ENCODE measurements around the gene MAP3K21. TPM values are rescaled to one million over a fixed set of nuclear protein-coding genes. Genes with fewer than 3 reads are reported as not detected.

The MAP3K21 gene
- polyA plus RNA-seq, 1 of the 3 experiments (the other 2 are of a cell fraction) = 0.33 TPM

- CTCF ChIA-PET = interaction anchor here (0.9 to 1.8 kb wide), 6 partner anchors 7 to 739 kb away, joined by 3 to 8 read pairs (median 4); partner anchors contain the start of gene SLC35F3
- 80% methylated on average over 12 of the region's 12 CpGs for WGBS (ENCODE audit: low lambda C conversion rate)
- H2AFZ ChIP-seq (ENCODE audit: low read depth) = no peak overlapping the region
Observed at GRCh38 chr1:233372218-233373120, 44.9 kb downstream of the MAP3K21 start.

GRCh38 chr1:233373226-233373625 lies 45.7 kb downstream of the MAP3K21 start:
- Histone ChIP-seq H3K4me2 (no peak overlapping the region), H3K4me1 (ENCODE audit: control insufficient read depth in 1 of 2, insufficient read depth in 2 of 2, low read depth in 1 of 2, low read length in 1 of 2) (no peaks in the 10 kb centered on the region), H3K9me3 (no peaks in the 10 kb centered on the region), H2AFZ (ENCODE audit: low read depth) (no peak overlapping the region), H3K79me2 (ENCODE audit: insufficient read depth) (no peaks in the 10 kb centered on the region), H3K36me3 (replicated peaks in 1 of 2; ENCODE audit: control insufficient read depth in 1 of 2, insufficient read depth in 2 of 2, low read length in 1 of 2) (no peaks in the 10 kb centered on the region), H3K27ac (ENCODE audit: low read depth in 2 of 2, low read length in 1 of 2) (no peak overlapping the region), H4K20me1 (ENCODE audit: insufficient read depth) (no peaks in the 10 kb centered on the region), H3K9ac (no peak overlapping the region), H3K9me2 (no peaks in the 10 kb centered on the region), H3F3A (replicated peaks; ENCODE audit: insufficient read depth) (no peaks in the 10 kb centered on the region), H3K27me3 (ENCODE audit: insufficient read depth) (no peaks in the 10 kb centered on the region), H3K4me3 (ENCODE audit: low read depth in 2 of 2, low read length in 1 of 2) (no peak overlapping the region)
- TF ChIP-seq RAD21 (IDR thresholded peaks at IDR 0.05; ENCODE audit: low read length) = no peak
- no peak for TF ChIP-seq RXRA (IDR thresholded peaks at IDR 0.05; ENCODE audit: borderline replicate concordance, low read depth)
- TF ChIP-seq SMC3 (IDR thresholded peaks at IDR 0.05; ENCODE audit: low read depth, low read length) = no peak
- no peak for TF ChIP-seq FOXJ3 (CRISPR knock-in tag; IDR thresholded peaks at IDR 0.05)
- no peak for TF ChIP-seq RCOR1 (IDR thresholded peaks at IDR 0.05; ENCODE audit: low read length)
- TF ChIP-seq FOSL2 (IDR thresholded peaks at IDR 0.05; ENCODE audit: borderline replicate concordance, low read depth) = no peak
- TF ChIP-seq POLR2AphosphoS5 (IDR thresholded peaks at IDR 0.05; ENCODE audit: low read depth, low read length) = no peak
- TF ChIP-seq FOXM1 (IDR thresholded peaks at IDR 0.05; ENCODE audit: low read depth) = no peak
- TF ChIP-seq TCF12 (IDR thresholded peaks at IDR 0.05) = no peak
- no peak for TF ChIP-seq TEAD4 (IDR thresholded peaks at IDR 0.05; ENCODE audit: borderline replicate concordance, insufficient read depth)
- ChIA-PET CTCF (interaction anchor here (0.7 to 1.8 kb wide), 6 partner anchors 8 to 738 kb away, joined by 3 to 8 read pairs (median 4); partner anchors contain the start of gene SLC35F3), POLR2A (interaction anchor here (0.6 kb wide), 1 partner anchor 9 kb away, joined by 3 read pairs; no protein-coding TSS in a partner anchor)
- WGBS (ENCODE audit: low lambda C conversion rate) = 88% methylated on average over 6 of the region's 6 CpGs
- no peak for DNase-seq

More at GRCh38 chr1:233372218-233373120, 44.9 kb downstream of the MAP3K21 start:
- Histone ChIP-seq H3K4me2 (no peak overlapping the region), H4K20me1 (ENCODE audit: insufficient read depth) (no peaks in the 10 kb centered on the region), H3K9me2 (no peaks in the 10 kb centered on the region), H3K9me3 (no peaks in the 10 kb centered on the region), H3K4me3 (ENCODE audit: low read depth in 2 of 2, low read length in 1 of 2) (no peak overlapping the region), H3K27me3 (ENCODE audit: insufficient read depth) (no peaks in the 10 kb centered on the region), H3K27ac (ENCODE audit: low read depth in 2 of 2, low read length in 1 of 2) (no peak overlapping the region), H3K9ac (no peak overlapping the region), H3K79me2 (ENCODE audit: insufficient read depth) (no peaks in the 10 kb centered on the region), H3K4me1 (ENCODE audit: control insufficient read depth in 1 of 2, insufficient read depth in 2 of 2, low read depth in 1 of 2, low read length in 1 of 2) (no peaks in the 10 kb centered on the region), H3K36me3 (replicated peaks in 1 of 2; ENCODE audit: control insufficient read depth in 1 of 2, insufficient read depth in 2 of 2, low read length in 1 of 2) (no peaks in the 10 kb centered on the region), H3F3A (replicated peaks; ENCODE audit: insufficient read depth) (no peaks in the 10 kb centered on the region)
- DNase-seq = no peak
- POLR2A ChIA-PET = interaction anchor here (0.6 kb wide), 1 partner anchor 9 kb away, joined by 3 read pairs; no protein-coding TSS in a partner anchor
- TF ChIP-seq FOXM1 (IDR thresholded peaks at IDR 0.05; ENCODE audit: low read depth) = no peak

- no peak for DNase-seq
- no peak overlapping the region for H3K9ac ChIP-seq
- no peaks in the 10 kb centered on the region for H3K27me3 ChIP-seq (ENCODE audit: insufficient read depth)
- H3K27ac ChIP-seq (ENCODE audit: low read depth in 2 of 2, low read length in 1 of 2) = no peak overlapping the region
- H3K4me1 ChIP-seq (ENCODE audit: control insufficient read depth in 1 of 2, insufficient read depth in 2 of 2, low read depth in 1 of 2, low read length in 1 of 2) = no peaks in the 10 kb centered on the region; a peak in 1 of 4 replicates
- WGBS (ENCODE audit: low lambda C conversion rate) = 64% methylated on average over 2 of the region's 2 CpGs
- ChIA-PET POLR2A (no interaction called here), CTCF (no interaction called here)
- H3K9me3 ChIP-seq = no peaks in the 10 kb centered on the region
- H3K4me3 ChIP-seq (ENCODE audit: low read depth in 2 of 2, low read length in 1 of 2) = no peak overlapping the region
- no peaks in the 10 kb centered on the region for H3K9me2 ChIP-seq
- no peak overlapping the region for H3K4me2 ChIP-seq
- no peak overlapping the region for H2AFZ ChIP-seq (ENCODE audit: low read depth)
- H4K20me1 ChIP-seq (ENCODE audit: insufficient read depth) = no peaks in the 10 kb centered on the region
- no peaks in the 10 kb centered on the region for H3K36me3 ChIP-seq (replicated peaks in 1 of 2; ENCODE audit: control insufficient read depth in 1 of 2, insufficient read depth in 2 of 2, low read length in 1 of 2)
- no peaks in the 10 kb centered on the region for H3K79me2 ChIP-seq (ENCODE audit: insufficient read depth)
- H3F3A ChIP-seq (replicated peaks; ENCODE audit: insufficient read depth) = no peaks in the 10 kb centered on the region
- TF ChIP-seq PBX3 (IDR thresholded peaks at IDR 0.05) (no peak), MEF2A (IDR thresholded peaks at IDR 0.05; ENCODE audit: borderline replicate concordance, low read depth) (no peak), ELF1 (IDR thresholded peaks at IDR 0.05) (no peak), FOXM1 (IDR thresholded peaks at IDR 0.05; ENCODE audit: low read depth) (no peak), RFX5 (IDR thresholded peaks at IDR 0.05; ENCODE audit: low read length) (no peak), YY1 (IDR thresholded peaks at IDR 0.05; ENCODE audit: low read depth) (no peak), IRF3 (IDR thresholded peaks at IDR 0.05; ENCODE audit: low read depth, low read length) (no peak), TEAD4 (IDR thresholded peaks at IDR 0.05; ENCODE audit: borderline replicate concordance, insufficient read depth) (no peak), POLR2AphosphoS5 (IDR thresholded peaks at IDR 0.05; ENCODE audit: low read depth, low read length) (no peak), RCOR1 (IDR thresholded peaks at IDR 0.05; ENCODE audit: low read length) (no peak)
Observed at GRCh38 chr1:233375653-233376052, 48.1 kb downstream of the MAP3K21 start.

Data from SK-N-SH (cell line).